Pancreas (tissue), 10 donors: Measurements from ENCODE around the gene CNTROB. TPM values are rescaled to one million over a fixed set of nuclear protein-coding genes. Genes with fewer than 3 reads are reported as not detected.

Experiments used
- ATAC-seq, 4 donors: fragments of 200-7000 bp; cut with Tn5 transposase; one replicate each; pipeline versions ENCODE4 v1.8.0 to v1.9.1; 2020; ENCODE audit warnings: mild to moderate bottlenecking in 4 of 4, moderate library complexity in 4 of 4
- DNase-seq, 6 donors: peaks; one replicate each; pipeline ENCODE4 v3.0.0-alpha.2; 2020
- FAIRE-seq: peaks from 2 replicates; lab custom pipeline; 2012; peaks lifted over from hg19 to GRCh38; lab: Jason Lieb, UNC
- H3K27ac ChIP-seq, 4 donors: fragments of 200-600 bp; sonication (generic); 1 replicate in 3 of 4; 2 replicates in 1 of 4; pipeline versions ENCODE4 v1.5.0 to v1.8.0; 2020
- H3K27me3 ChIP-seq, 4 donors: fragments of 200-600 bp; one replicate each; pipeline ENCODE4 v1.8.0; 2021
- H3K36me3 ChIP-seq, 3 donors: fragments of 200-600 bp; sonication (generic) in 1 of 3; one replicate each; pipeline versions ENCODE4 v1.5.0 to v1.8.0; 2020 to 2021
- H3K4me1 ChIP-seq, 3 donors: fragments of 200-600 bp; one replicate each; pipeline ENCODE4 v1.8.0; 2021
- H3K4me3 ChIP-seq, 4 donors: fragments of 200-600 bp; sonication (generic) in 2 of 4; one replicate each; pipeline versions ENCODE4 v1.5.0 to v1.8.0; 2020 to 2021
- H3K9me3 ChIP-seq, 4 donors: fragments of 200-600 bp; one replicate each; pipeline ENCODE4 v1.8.0; 2021
- CTCF ChIP-seq, 4 donors: fragments of 200-600 bp; sonication (generic) in 3 of 4; IDR thresholded peaks; one replicate each; pipeline versions ENCODE4 v1.5.0 to v1.8.0; 2021; ENCODE audit warnings: antibody characterized with exemption in 4 of 4
- WGBS, 2 donors: extraction: QIAGEN DNeasy Blood & Tissue Kit; methylation state at CpG; one replicate each; pipeline ENCODE4 v1.1.7; 2013; 5-methylcytosine and 5-hydroxymethylcytosine counted together
- intact Hi-C, 3 donors: fragments of 100-400 bp; cut with DNase I; formaldehyde crosslinking; loops; one replicate each; pipeline versions ENCODE4 v1.11.1 to v1.14.2; 2022
- polyA plus RNA-seq, 2 donors: library from polyadenylated mRNA; stranded (reverse); fragments of 200-250 nt; gene quantifications; one replicate each; pipeline ENCODE4 v1.2.3, GENCODE V29; 2013
- total RNA-seq, 6 donors: library from RNA; stranded (reverse); fragmentation: NEBNext Ultra II Directional in 4 of 6; extraction: Animal tissue kit (Norgen Biotek cat#: 25700) in 4 of 6; gene quantifications; one replicate each; pipeline versions ENCODE4 v1.2.1 to v1.2.4, GENCODE V29; 2021 to 2023
- donor health status: healthy with polysubstance abuse.
- donor health status: DM: no; HTN: no; CAD: no; lungs with moderate emphysema.
- donor health status: DM: no; HTN: no; CAD: no.
- donor health status: control.
- donor health status: control.
- donor health status: Bipolar disorder and iron deficiency.
- donor health status: DM: yes; HTN: yes; CAD: no.
- donor health status: DM: no; HTN: no; CAD: no.
- donor health status: DM: no; HTN: no; CAD: no.
- donor health status: DM: yes; HTN: yes; CAD: no.

CNTROB gene
- total and polyA plus RNA-seq, 8 donors, result 5.8 to 46.1 (median 9.9) TPM

- Histone ChIP-seq H3K36me3 (no peaks in the 10 kb centered on the region), H3K27ac (peak within 1 kb of the TSS; percentile 80 to 97 (median 88)), H3K4me1 (peaks cover 24 to 29% (median 25%) of the 10 kb centered on the region in 3 donors), H3K9me3 (no peaks in the 10 kb centered on the region), H3K27me3 (no peaks in the 10 kb centered on the region), H3K4me3 (peak within 1 kb of the TSS in 3 of 4 donors; percentile 24 to 84 (median 84))
- FAIRE-seq, result no peak
- intact Hi-C loops, result no loop called here
- DNase-seq, result peak in 4 of 6 donors; percentile 43 to 51 (median 48)
- ATAC-seq, result peak; percentile 16 to 39 (median 30)
- no peak for TF ChIP-seq CTCF (IDR thresholded peaks at IDR 0.05)
- 21 to 23% methylated on average over 18 of the region's 18 CpGs for WGBS, 2 donors
These were observed 43.7 kb upstream of the CNTROB start, which contains the start of gene CHD3 for GRCh38 chr17:7888184-7888920. TSS of gene CHD3 (plus strand) at chr17:7888789. CDS start at chr17:7889001, 212 bp downstream.

GRCh38 chr17:7889166-7889955 is 42.6 kb upstream of the CNTROB start:
- intact Hi-C loops, result no loop called here
- Histone ChIP-seq H3K9me3 (no peaks in the 10 kb centered on the region), H3K36me3 (peaks cover 0 to 9% (median 1%) of the 10 kb centered on the region in 3 donors), H3K27ac (peak overlapping the region; percentile 80 to 97 (median 88)), H3K4me1 (peaks cover 21 to 29% (median 25%) of the 10 kb centered on the region in 3 donors), H3K4me3 (no peak overlapping the region), H3K27me3 (no peaks in the 10 kb centered on the region)
- ATAC-seq (peak; percentile 68 to 83 (median 76)), DNase-seq (peak; percentile 99 to 100 (median 100)), FAIRE-seq (peak; percentile 84)
- TF ChIP-seq CTCF (IDR thresholded peaks at IDR 0.05), result peak; percentile 27 to 64 (median 47)
- 41 to 43% methylated on average over 11 of the region's 11 CpGs for WGBS, 2 donors

- no peak overlapping the region for H3K27ac ChIP-seq
- peaks cover 3 to 26% (median 13%) of the 10 kb centered on the region in 3 donors for H3K36me3 ChIP-seq
- H3K27me3 ChIP-seq, result no peaks in the 10 kb centered on the region
- intact Hi-C loops, result no loop called here
- TF ChIP-seq CTCF (IDR thresholded peaks at IDR 0.05), result no peak
- ATAC-seq, result no peak
- 90 to 92% methylated on average over 15 of the region's 15 CpGs for WGBS, 2 donors
- FAIRE-seq, result no peak
- H3K4me3 ChIP-seq, result no peak overlapping the region
- peak in 1 of 6 donors; percentile 5 for DNase-seq
- no peaks in the 10 kb centered on the region for H3K9me3 ChIP-seq
- H3K4me1 ChIP-seq, result peaks cover 15 to 23% (median 15%) of the 10 kb centered on the region in 3 donors
These were observed 38.7 kb upstream of the CNTROB start for GRCh38 chr17:7893187-7893880.

- TF ChIP-seq CTCF (IDR thresholded peaks at IDR 0.05), result no peak
- Histone ChIP-seq H3K4me3 (no peak overlapping the region), H3K27ac (no peak overlapping the region), H3K4me1 (peaks cover 8 to 14% (median 8%) of the 10 kb centered on the region in 3 donors), H3K9me3 (no peaks in the 10 kb centered on the region), H3K27me3 (no peaks in the 10 kb centered on the region), H3K36me3 (peaks cover 5 to 35% (median 20%) of the 10 kb centered on the region in 3 donors)
- ATAC-seq, result no peak
- FAIRE-seq, result no peak
- DNase-seq, result no peak
- intact Hi-C loops, result no loop called here
- 87 to 88% methylated on average over 9 of the region's 9 CpGs for WGBS, 2 donors
These were observed 37.8 kb upstream of the CNTROB start for GRCh38 chr17:7894226-7894625.
